Stimulated activated CD4-positive, alpha-beta T cell treated with anti-CD3 and anti-CD28 coated beads, Interleukin-2, amount 100 ng/mL, for 24 hours (primary cell): ENCODE measurements around the gene CISD2.
"Not testable (repeated sequence)": the region's sequence is repeated elsewhere in the genome, so short reads cannot be mapped to it uniquely, and the experiment has no call there.

Source experiments
- DNase-seq, 2 donors: peaks; one replicate each; pipeline ENCODE4 v3.0.0-alpha.2; 2020

Gene CISD2

GRCh38 chr4:102850370-102850769 lies 18.4 kb upstream of the CISD2 start:
- DNase-seq: no peak

GRCh38 chr4:102858828-102859464 lies 9.8 kb upstream of the CISD2 start:
- DNase-seq: no peak

GRCh38 chr4:102860611-102861324 lies 8.0 kb upstream of the CISD2 start:
- DNase-seq: no peak

GRCh38 chr4:102862016-102862415 lies 6.8 kb upstream of the CISD2 start:
- no peak for DNase-seq

GRCh38 chr4:102862747-102863146 lies 6.0 kb upstream of the CISD2 start:
- no peak for DNase-seq

GRCh38 chr4:102865327-102865726 lies 3.5 kb upstream of the CISD2 start:
- not testable (repeated sequence) for DNase-seq

GRCh38 chr4:102867278-102868152 lies 1.3 kb upstream of the CISD2 start:
- no peak for DNase-seq

- peak; percentile 40 to 46 for DNase-seq
Measured at GRCh38 chr4:102868153-102868780, 525 bp upstream of the CISD2 start.

- peak in 1 of 2 donors; percentile 63 for DNase-seq
Measured at GRCh38 chr4:102869569-102870197, 891 bp downstream of the CISD2 start.

GRCh38 chr4:102871772-102872171 lies 3.0 kb downstream of the CISD2 start:
- DNase-seq: no peak

- DNase-seq: not testable (repeated sequence)
Measured at GRCh38 chr4:102877477-102878106, 8.8 kb downstream of the CISD2 start.

GRCh38 chr4:102878349-102878748 lies 9.6 kb downstream of the CISD2 start:
- not testable (repeated sequence) for DNase-seq

GRCh38 chr4:102878901-102879300 lies 10.1 kb downstream of the CISD2 start:
- no peak for DNase-seq

GRCh38 chr4:102881343-102881742 lies 12.6 kb downstream of the CISD2 start:
- no peak for DNase-seq

- no peak for DNase-seq
Measured at GRCh38 chr4:102883278-102883677, 14.5 kb downstream of the CISD2 start.

- DNase-seq: not testable (repeated sequence)
Measured at GRCh38 chr4:102888570-102888969, 19.8 kb downstream of the CISD2 start.

GRCh38 chr4:102889866-102890265 lies 21.1 kb downstream of the CISD2 start:
- not testable (repeated sequence) for DNase-seq

GRCh38 chr4:102896547-102896946 lies 27.8 kb downstream of the CISD2 start:
- DNase-seq: not testable (repeated sequence)

- DNase-seq: not testable (repeated sequence)
Measured at GRCh38 chr4:102897610-102898009, 28.8 kb downstream of the CISD2 start.

- no peak for DNase-seq
Measured at GRCh38 chr4:102901804-102902203, 33.0 kb downstream of the CISD2 start.

- no peak for DNase-seq
Measured at GRCh38 chr4:102918859-102919258, 50.1 kb downstream of the CISD2 start.

GRCh38 chr4:102919697-102920096 lies 50.9 kb downstream of the CISD2 start:
- DNase-seq: not testable (repeated sequence)
